ENCODE measurements around the gene TRAK2.

Gene TRAK2

DNA sequence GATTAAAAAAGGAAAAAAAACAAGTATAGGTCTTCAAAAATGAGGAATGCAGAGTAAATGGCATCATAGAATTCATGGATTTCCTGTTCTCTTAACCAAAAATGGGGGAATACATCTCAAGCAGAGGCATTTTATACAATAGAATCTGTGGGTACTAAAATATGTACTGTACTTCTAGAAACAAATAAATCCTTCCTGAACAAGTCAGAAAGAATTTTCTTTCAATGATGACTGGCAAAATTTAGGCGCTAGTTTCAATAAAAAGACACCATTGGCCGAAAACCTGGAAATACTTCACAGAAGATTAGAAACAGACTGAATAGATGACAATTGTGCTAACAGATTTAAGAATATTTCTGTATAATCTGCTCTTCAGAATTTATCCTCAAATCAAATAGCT lies 15.1 kb downstream of the TRAK2 start:
- Histone ChIP-seq H3K79me2 (ENCODE audit: insufficient read depth, low read length) (no peaks in the 10 kb centered on the region; the same call in 1 of the 2 replicates), H4K20me1 (ENCODE audit: insufficient read depth, low read length) (no peaks in the 10 kb centered on the region), H3K4me2 (ENCODE audit: insufficient read depth, low read length) (no peak overlapping the region), H3K9ac (ENCODE audit: low read depth, low read length) (no peak overlapping the region), H3K27me3 (ENCODE audit: insufficient read depth, low read length, poor library complexity) (no peaks in the 10 kb centered on the region), H3K36me3 (ENCODE audit: insufficient read depth, low read length) (no peaks in the 10 kb centered on the region), H3K4me1 (ENCODE audit: insufficient read depth, low read length) (peaks cover 7% of the 10 kb centered on the region), H3K9me3 (ENCODE audit: insufficient read depth, low read length, severe bottlenecking) (no peaks in the 10 kb centered on the region), H2AFZ (ENCODE audit: low read depth, low read length) (no peak overlapping the region), H3K27ac (ENCODE audit: low read length) (no peak overlapping the region), H3K4me3 (ENCODE audit: low read depth in 1 of 2, low read length in 2 of 2) (no peak overlapping the region)
- TF ChIP-seq, protein P1, sequence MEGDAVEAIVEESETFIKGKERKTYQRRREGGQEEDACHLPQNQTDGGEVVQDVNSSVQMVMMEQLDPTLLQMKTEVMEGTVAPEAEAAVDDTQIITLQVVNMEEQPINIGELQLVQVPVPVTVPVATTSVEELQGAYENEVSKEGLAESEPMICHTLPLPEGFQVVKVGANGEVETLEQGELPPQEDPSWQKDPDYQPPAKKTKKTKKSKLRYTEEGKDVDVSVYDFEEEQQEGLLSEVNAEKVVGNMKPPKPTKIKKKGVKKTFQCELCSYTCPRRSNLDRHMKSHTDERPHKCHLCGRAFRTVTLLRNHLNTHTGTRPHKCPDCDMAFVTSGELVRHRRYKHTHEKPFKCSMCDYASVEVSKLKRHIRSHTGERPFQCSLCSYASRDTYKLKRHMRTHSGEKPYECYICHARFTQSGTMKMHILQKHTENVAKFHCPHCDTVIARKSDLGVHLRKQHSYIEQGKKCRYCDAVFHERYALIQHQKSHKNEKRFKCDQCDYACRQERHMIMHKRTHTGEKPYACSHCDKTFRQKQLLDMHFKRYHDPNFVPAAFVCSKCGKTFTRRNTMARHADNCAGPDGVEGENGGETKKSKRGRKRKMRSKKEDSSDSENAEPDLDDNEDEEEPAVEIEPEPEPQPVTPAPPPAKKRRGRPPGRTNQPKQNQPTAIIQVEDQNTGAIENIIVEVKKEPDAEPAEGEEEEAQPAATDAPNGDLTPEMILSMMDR (IDR thresholded peaks at IDR 0.05; ENCODE audit: borderline replicate concordance, extremely low read depth, low read length, poor library complexity, severe bottlenecking) = no peak
- no peak for TF ChIP-seq EZH2 (IDR thresholded peaks at IDR 0.05; ENCODE audit: borderline replicate concordance, low read depth, low read length, severe bottlenecking)
- DNase-seq (no peak), ATAC-seq (ENCODE audit: insufficient read depth, low read depth) (no peak)

DNA sequence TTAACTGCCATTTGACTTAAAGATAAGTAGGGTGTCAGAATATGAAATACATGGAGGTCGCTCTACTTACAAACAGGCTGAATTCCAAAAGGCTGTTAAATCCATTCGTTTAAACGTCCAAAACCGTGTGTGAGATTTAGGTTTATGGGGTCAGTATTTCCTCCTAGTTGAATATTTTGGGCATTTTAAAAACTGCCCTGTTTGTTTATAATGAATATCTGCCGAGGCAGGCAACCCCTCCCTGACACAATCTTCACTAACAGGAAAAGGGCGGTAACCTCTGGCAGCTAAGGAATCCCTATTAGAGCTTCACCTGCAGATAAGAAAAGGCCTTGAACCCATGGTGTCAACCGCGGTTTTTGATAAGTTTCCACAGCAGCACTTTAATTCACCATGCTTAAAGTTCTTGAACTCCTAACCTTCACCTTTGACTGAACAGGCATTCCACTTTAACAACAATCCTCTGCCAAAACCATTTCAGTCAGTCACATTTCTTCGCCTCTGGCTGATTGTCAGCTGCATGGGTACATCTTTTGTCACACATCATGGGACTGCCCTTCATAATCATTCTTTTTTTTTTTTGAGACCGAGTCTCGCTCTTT lies 17.8 kb downstream of the TRAK2 start:
- no peak for DNase-seq
- H2AFZ ChIP-seq (ENCODE audit: low read depth, low read length) = no peak overlapping the region
- H3K4me2 ChIP-seq (ENCODE audit: insufficient read depth, low read length) = no peak overlapping the region
- ATAC-seq (ENCODE audit: insufficient read depth, low read depth) = peak; percentile 59; the same call in 2 of the 3 replicates
- H3K4me3 ChIP-seq (ENCODE audit: low read depth in 1 of 2, low read length in 2 of 2) = no peak overlapping the region
- H3K36me3 ChIP-seq (ENCODE audit: insufficient read depth, low read length) = no peaks in the 10 kb centered on the region
- no peaks in the 10 kb centered on the region for H3K27me3 ChIP-seq (ENCODE audit: insufficient read depth, low read length, poor library complexity)
- H3K9me3 ChIP-seq (ENCODE audit: insufficient read depth, low read length, severe bottlenecking) = no peaks in the 10 kb centered on the region
- no peaks in the 10 kb centered on the region; the same call in 1 of the 2 replicates for H3K79me2 ChIP-seq (ENCODE audit: insufficient read depth, low read length)
- peaks cover 7% of the 10 kb centered on the region for H3K4me1 ChIP-seq (ENCODE audit: insufficient read depth, low read length)
- no peaks in the 10 kb centered on the region for H4K20me1 ChIP-seq (ENCODE audit: insufficient read depth, low read length)
- TF ChIP-seq, protein P1 (IDR thresholded peaks at IDR 0.05; ENCODE audit: borderline replicate concordance, extremely low read depth, low read length, poor library complexity, severe bottlenecking) = no peak
- no peak for TF ChIP-seq EZH2 (IDR thresholded peaks at IDR 0.05; ENCODE audit: borderline replicate concordance, low read depth, low read length, severe bottlenecking)
- no peak overlapping the region for H3K9ac ChIP-seq (ENCODE audit: low read depth, low read length)
- H3K27ac ChIP-seq (ENCODE audit: low read length) = no peak overlapping the region

DNA sequence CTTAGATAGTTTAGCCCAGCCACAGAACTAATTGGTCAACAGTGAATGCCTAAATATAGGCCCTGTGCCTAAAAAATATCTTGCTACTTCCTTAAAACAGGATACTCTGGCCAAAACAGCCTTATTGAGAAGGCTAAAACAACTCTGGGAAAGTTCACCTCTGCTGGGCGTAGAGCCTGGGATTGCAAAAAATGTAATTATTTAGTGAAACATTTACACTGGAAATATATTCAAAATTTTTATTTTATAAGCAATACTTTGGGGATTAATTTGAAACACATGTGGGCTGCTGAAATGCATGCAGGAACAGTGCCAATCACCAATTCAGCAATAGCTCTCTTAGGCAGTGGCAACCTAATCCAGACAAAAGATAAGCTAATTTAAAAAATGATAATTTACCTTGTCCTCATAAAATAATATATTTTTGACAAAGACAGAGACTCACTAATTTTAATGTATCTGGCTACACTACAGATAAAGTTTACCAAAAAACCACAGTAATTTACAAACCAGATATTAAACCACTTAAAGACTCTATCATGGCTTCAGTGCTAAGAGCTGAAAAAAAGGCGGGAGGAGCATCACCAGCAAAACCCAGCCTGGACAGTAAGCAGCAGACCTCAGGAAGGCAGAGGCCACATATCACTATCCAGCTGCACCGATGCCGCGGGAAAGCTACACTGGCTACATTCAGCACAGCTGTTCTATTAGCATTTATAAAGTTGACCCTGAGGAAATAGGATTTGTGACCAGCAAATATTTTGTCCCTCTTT lies 18.5 kb downstream of the TRAK2 start:
- Histone ChIP-seq H3K79me2 (ENCODE audit: insufficient read depth, low read length) (no peaks in the 10 kb centered on the region; the same call in 1 of the 2 replicates), H3K4me1 (ENCODE audit: insufficient read depth, low read length) (peaks cover 7% of the 10 kb centered on the region), H2AFZ (ENCODE audit: low read depth, low read length) (no peak overlapping the region), H3K36me3 (ENCODE audit: insufficient read depth, low read length) (no peaks in the 10 kb centered on the region), H4K20me1 (ENCODE audit: insufficient read depth, low read length) (no peaks in the 10 kb centered on the region), H3K27ac (ENCODE audit: low read length) (no peak overlapping the region), H3K4me3 (ENCODE audit: low read depth in 1 of 2, low read length in 2 of 2) (no peak overlapping the region), H3K27me3 (ENCODE audit: insufficient read depth, low read length, poor library complexity) (no peaks in the 10 kb centered on the region), H3K9ac (ENCODE audit: low read depth, low read length) (no peak overlapping the region), H3K9me3 (ENCODE audit: insufficient read depth, low read length, severe bottlenecking) (no peaks in the 10 kb centered on the region), H3K4me2 (ENCODE audit: insufficient read depth, low read length) (no peak overlapping the region)
- ATAC-seq (ENCODE audit: insufficient read depth, low read depth) = no peak
- TF ChIP-seq, protein P1 (IDR thresholded peaks at IDR 0.05; ENCODE audit: borderline replicate concordance, extremely low read depth, low read length, poor library complexity, severe bottlenecking) = no peak
- TF ChIP-seq EZH2 (IDR thresholded peaks at IDR 0.05; ENCODE audit: borderline replicate concordance, low read depth, low read length, severe bottlenecking) = no peak
- no peak for DNase-seq
